Fibroblast of skin of right quadriceps (primary cell): ENCODE results near the gene RBMS1.

ENCODE experiments used
- DNase-seq: peaks from one replicate; pipeline ENCODE4 v3.0.0-alpha.2; 2013

RBMS1 gene

GRCh38 chr2:160328811-160329527 is 164.6 kb downstream of the RBMS1 start:
- DNase-seq, result no peak

GRCh38 chr2:160326786-160327185 is 166.8 kb downstream of the RBMS1 start:
- DNase-seq, result no peak

- no peak for DNase-seq
Observed at GRCh38 chr2:160325418-160325817, 168.2 kb downstream of the RBMS1 start.

GRCh38 chr2:160324917-160325316 is 168.7 kb downstream of the RBMS1 start:
- DNase-seq, result no peak

- peak; percentile 56 for DNase-seq
Observed at GRCh38 chr2:160324161-160324800, 169.3 kb downstream of the RBMS1 start.

GRCh38 chr2:160322320-160322719 is 171.3 kb downstream of the RBMS1 start:
- no peak for DNase-seq

- no peak for DNase-seq
Observed at GRCh38 chr2:160321006-160321405, 172.6 kb downstream of the RBMS1 start.

- DNase-seq, result no peak
Observed at GRCh38 chr2:160319700-160320099, 173.9 kb downstream of the RBMS1 start.

GRCh38 chr2:160318218-160318617 is 175.4 kb downstream of the RBMS1 start:
- DNase-seq, result no peak

GRCh38 chr2:160317181-160318099 is 176.2 kb downstream of the RBMS1 start:
- DNase-seq, result peak; percentile 48

- DNase-seq, result peak; percentile 81
Observed at GRCh38 chr2:160315337-160315736, 178.3 kb downstream of the RBMS1 start.

- no peak for DNase-seq
Observed at GRCh38 chr2:160310118-160310828, 183.3 kb downstream of the RBMS1 start.

GRCh38 chr2:160309585-160309984 is 184.0 kb downstream of the RBMS1 start:
- DNase-seq, result peak; percentile 64

- peak; percentile 93 for DNase-seq
Observed at GRCh38 chr2:160308915-160309314, 184.7 kb downstream of the RBMS1 start.

- peak; percentile 52 for DNase-seq
Observed at GRCh38 chr2:160308476-160308875, 185.1 kb downstream of the RBMS1 start.

- DNase-seq, result peak; percentile 92
Observed at GRCh38 chr2:160306985-160307384, 186.6 kb downstream of the RBMS1 start.

- peak; percentile 77 for DNase-seq
Observed at GRCh38 chr2:160305081-160305750, 188.4 kb downstream of the RBMS1 start.

GRCh38 chr2:160303527-160303926 is 190.1 kb downstream of the RBMS1 start:
- no peak for DNase-seq

- no peak for DNase-seq
Observed at GRCh38 chr2:160303076-160303475, 190.5 kb downstream of the RBMS1 start.

GRCh38 chr2:160301420-160301819 is 192.2 kb downstream of the RBMS1 start:
- DNase-seq, result peak; percentile 44

- DNase-seq, result no peak
Observed at GRCh38 chr2:160300203-160300602, 193.4 kb downstream of the RBMS1 start.

GRCh38 chr2:160299540-160299939 is 194.1 kb downstream of the RBMS1 start:
- peak; percentile 59 for DNase-seq
